Transverse colon (tissue), 4 donors: ENCODE measurements around the gene SPTBN2. TPM values are rescaled to one million over a fixed set of nuclear protein-coding genes. Genes with fewer than 3 reads are reported as not detected.

ENCODE experiments used
- DNase-seq: peaks from one replicate; pipeline ENCODE4 v3.0.0-alpha.2; 2019
- H3K27ac ChIP-seq, 4 donors: fragments of 200-600 bp; sonication (generic); 2 replicates each; pipeline ENCODE4 v1.5.1; 2016 to 2018; ENCODE audit warnings: inconsistent platforms in 4 of 4
- H3K27me3 ChIP-seq: fragments of 200-600 bp; sonication (generic); 2 replicates; pipeline ENCODE4 v1.5.1; 2017; ENCODE audit warnings: inconsistent platforms
- H3K36me3 ChIP-seq, 4 donors: fragments of 200-600 bp; sonication (generic); 2 replicates each; pipeline ENCODE4 v1.5.1; 2017 to 2019; ENCODE audit warnings: inconsistent platforms in 4 of 4
- H3K4me1 ChIP-seq, 4 donors: fragments of 200-600 bp; sonication (generic); 2 replicates each; pipeline ENCODE4 v1.5.1; 2017 to 2020; ENCODE audit warnings: inconsistent platforms in 4 of 4
- H3K4me3 ChIP-seq, 4 donors: fragments of 200-600 bp; sonication (generic); 1 replicate in 1 of 4; 2 replicates in 3 of 4; pipeline versions ENCODE4 v1.5.1 to v1.6.1; 2017 to 2019; ENCODE audit warnings: inconsistent platforms in 4 of 4
- H3K9me3 ChIP-seq, 2 donors: fragments of 200-600 bp; sonication (generic); 2 replicates each; pipeline ENCODE4 v1.5.1; 2017 to 2019; ENCODE audit warnings: inconsistent platforms in 2 of 2
- CTCF ChIP-seq, 5 experiments: fragments of 200-600 bp in 3 of 5; fragments of 450-650 bp in 2 of 5; sonication (generic) in 3 of 5; IDR thresholded peaks; 1 replicate in 2 of 5; 2 replicates in 3 of 5; pipeline ENCODE4 v1.5.1; 2016 to 2017; ENCODE audit warnings: antibody characterized with exemption in 5 of 5, inconsistent platforms in 3 of 5, mild to moderate bottlenecking in 2 of 5, moderate library complexity in 1 of 5
- EP300 ChIP-seq: sonication (generic); formaldehyde crosslinking; IDR thresholded peaks from one replicate; pipeline ENCODE4 v1.6.1; 2017; ENCODE audit warnings: antibody characterized with exemption, low read depth
- POLR2A ChIP-seq: fragments of 450-650 bp; IDR thresholded peaks from one replicate; pipeline ENCODE4 v1.6.1; 2016; ENCODE audit warnings: antibody characterized with exemption, mild to moderate bottlenecking, moderate library complexity
- POLR2AphosphoS5 ChIP-seq, 3 donors: sonication (generic); formaldehyde crosslinking; IDR thresholded peaks; one replicate each; pipeline ENCODE4 v1.6.1; 2016; ENCODE audit warnings: antibody characterized with exemption in 3 of 3
- WGBS, 2 donors: methylation state at CpG; one replicate each; pipeline ENCODE4 v1.1.5; 2018; ENCODE audit warnings: low coverage in 1 of 2; 5-methylcytosine and 5-hydroxymethylcytosine counted together
- in situ Hi-C, 4 donors: fragments of 200-750 bp; cut with MboI; loops; one replicate each; pipeline versions ENCODE4 v1.15.0 to v1.15.1; 2017; ENCODE audit warnings: low sequenced_read_pairs in 3 of 4, low pct_ligation_motif_present in 1 of 4, low pct_unique_long_range_greater_than_20kb in 1 of 4
- intact Hi-C: fragments of 100-400 bp; cut with DNase I; formaldehyde crosslinking; loops from one replicate; pipeline ENCODE4 v1.15.1; 2023; ENCODE audit warnings: low total_unique reads
- total RNA-seq, 4 donors: library from RNA; depleted of rRNA; stranded (reverse); fragments of >200 nt; gene quantifications; one replicate each; pipeline ENCODE4 v1.1.0, GENCODE V29; 2016

SPTBN2 gene
- total RNA-seq, 4 donors from 2014 or later: 0.75 to 2.2 (median 1.6) TPM

DNA sequence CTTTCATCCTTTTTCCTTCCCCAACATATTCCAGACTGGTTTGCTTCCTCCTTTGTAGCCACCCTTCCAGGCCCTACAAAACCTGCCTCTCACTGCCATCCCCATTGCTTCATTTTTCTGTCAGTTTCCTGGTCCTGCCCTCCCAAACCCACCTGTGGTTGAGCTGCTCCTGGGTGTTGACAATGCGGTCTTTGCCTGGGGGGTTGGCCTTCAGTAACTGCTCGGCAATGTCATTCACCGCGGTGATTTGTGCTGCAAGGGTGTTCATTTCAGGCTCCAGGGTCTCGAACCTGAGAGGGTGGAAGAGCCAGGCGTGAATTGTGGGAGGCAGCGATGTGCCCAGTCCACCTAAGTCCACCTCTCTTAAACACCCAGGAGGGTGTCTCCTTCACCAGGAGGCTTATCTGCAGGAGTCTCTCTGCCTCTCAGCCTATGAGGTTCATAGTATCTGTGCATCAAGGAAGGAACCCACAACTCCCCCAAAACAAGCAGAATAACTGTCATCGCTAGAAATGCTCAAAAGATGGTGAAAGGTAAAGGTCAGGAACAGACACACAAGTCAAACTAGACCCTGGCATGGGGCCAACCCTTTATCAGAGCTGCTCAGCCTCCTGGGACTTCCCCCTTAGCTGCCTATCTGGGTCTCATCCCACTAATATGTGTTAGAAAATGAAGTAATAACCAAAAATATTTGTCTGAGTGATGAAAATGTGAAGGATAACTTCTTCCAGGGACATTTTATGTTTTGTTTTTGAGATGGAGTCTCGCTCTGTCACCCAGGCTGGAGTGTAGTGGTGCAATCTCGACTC lies 27.4 kb downstream of the SPTBN2 start:
- in situ Hi-C loops: loop anchor here in 1 of 4 donors (25.0 kb wide), 1 partner anchor 311 kb away; the partner anchor contains the start of gene SYT12
- WGBS, 2 donors: 60 to 85% methylated on average over 1 to 10 of the region's 10 CpGs

DNA sequence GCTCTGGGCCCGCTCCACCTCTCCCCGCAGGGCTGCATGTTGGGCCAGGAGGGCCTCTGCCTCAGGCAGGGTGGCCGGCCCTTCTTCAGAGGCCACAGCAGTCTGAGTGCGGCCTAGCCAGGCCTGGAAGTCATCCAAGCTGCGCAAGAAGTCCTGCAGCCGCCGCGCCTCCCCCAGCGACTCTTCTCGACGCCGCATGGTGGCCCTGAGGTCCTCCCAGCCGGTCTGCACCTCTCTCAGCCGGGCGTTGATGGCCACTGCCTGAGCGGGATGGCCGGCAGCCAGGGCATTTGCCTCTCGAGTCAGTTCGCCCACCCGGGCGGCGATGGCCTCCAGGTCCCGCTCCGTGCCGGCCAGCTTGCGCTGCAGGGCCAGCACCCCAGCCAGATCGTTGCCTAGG lies 28.3 kb downstream of the SPTBN2 start:
- TF ChIP-seq CTCF (IDR thresholded peaks at IDR 0.05) (no peak), POLR2A (no peak), EP300 (no peak), POLR2AphosphoS5 (IDR thresholded peaks at IDR 0.05) (no peak)
- intact Hi-C loops (loop anchor here (5.0 kb wide), 1 partner anchor 187 kb away; no protein-coding TSS in a partner anchor), in situ Hi-C loops (loop anchor here in 1 of 4 donors (25.0 kb wide), 1 partner anchor 312 kb away; the partner anchor contains the start of gene SYT12)
- Histone ChIP-seq H3K4me1 (no peaks in the 10 kb centered on the region), H3K4me3 (no peak overlapping the region), H3K27ac (no peak overlapping the region), H3K9me3 (no peaks in the 10 kb centered on the region), H3K36me3 (no peaks in the 10 kb centered on the region), H3K27me3 (no peaks in the 10 kb centered on the region)
- 94% methylated on average over 25 of the region's 27 CpGs; no CpG with 5 or more reads in 1 of the 2 donors for WGBS, 2 donors
- DNase-seq: no peak

More for the DNA sequence above, 27.4 kb downstream of the SPTBN2 start:
- H3K36me3 ChIP-seq: no peaks in the 10 kb centered on the region
- no peak for DNase-seq
- H3K27ac ChIP-seq: no peak overlapping the region
- H3K4me1 ChIP-seq: no peaks in the 10 kb centered on the region
- H3K27me3 ChIP-seq: no peaks in the 10 kb centered on the region
- TF ChIP-seq POLR2A: no peak
- no peak for TF ChIP-seq EP300
- no peak for TF ChIP-seq CTCF (IDR thresholded peaks at IDR 0.05)
- no peak for TF ChIP-seq POLR2AphosphoS5 (IDR thresholded peaks at IDR 0.05)
- H3K4me3 ChIP-seq: no peak overlapping the region
- intact Hi-C loops: loop anchor here (5.0 kb wide), 1 partner anchor 186 kb away; no protein-coding TSS in a partner anchor
- H3K9me3 ChIP-seq: no peaks in the 10 kb centered on the region

DNA sequence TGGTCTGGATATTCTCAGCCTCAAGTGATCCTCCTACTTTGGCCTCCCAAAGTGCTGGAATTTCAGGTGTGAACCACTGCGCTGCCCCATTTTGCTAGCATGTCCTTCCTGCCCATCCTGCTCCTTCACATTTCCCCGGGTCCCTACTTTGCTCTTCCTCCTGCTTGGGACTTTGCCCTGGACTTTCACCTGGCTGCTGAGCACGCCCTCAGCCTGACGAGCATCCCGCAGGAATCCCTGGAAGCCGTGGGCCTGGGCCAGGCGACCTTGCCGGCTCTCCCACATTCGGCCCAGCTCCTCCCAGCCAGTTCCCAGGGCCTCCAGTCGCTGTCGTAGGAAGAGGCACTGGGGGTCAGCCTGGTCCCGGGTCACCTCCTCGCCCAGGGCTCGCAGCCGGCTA lies 28.7 kb downstream of the SPTBN2 start:
- in situ Hi-C loops (loop anchor here in 1 of 4 donors (25.0 kb wide), 1 partner anchor 312 kb away; the partner anchor contains the start of gene SYT12), intact Hi-C loops (loop anchor here (5.0 kb wide), 1 partner anchor 187 kb away; no protein-coding TSS in a partner anchor)
- H3K36me3 ChIP-seq: no peaks in the 10 kb centered on the region
- H3K4me3 ChIP-seq: no peak overlapping the region
- no peak for DNase-seq
- H3K27me3 ChIP-seq: no peaks in the 10 kb centered on the region
- no peaks in the 10 kb centered on the region for H3K4me1 ChIP-seq
- WGBS, 2 donors: 89 to 100% methylated on average over 1 to 15 of the region's 15 CpGs
- TF ChIP-seq CTCF (IDR thresholded peaks at IDR 0.05) (no peak), POLR2A (no peak), POLR2AphosphoS5 (IDR thresholded peaks at IDR 0.05) (no peak), EP300 (no peak)
- no peaks in the 10 kb centered on the region for H3K9me3 ChIP-seq
- H3K27ac ChIP-seq: no peak overlapping the region

DNA sequence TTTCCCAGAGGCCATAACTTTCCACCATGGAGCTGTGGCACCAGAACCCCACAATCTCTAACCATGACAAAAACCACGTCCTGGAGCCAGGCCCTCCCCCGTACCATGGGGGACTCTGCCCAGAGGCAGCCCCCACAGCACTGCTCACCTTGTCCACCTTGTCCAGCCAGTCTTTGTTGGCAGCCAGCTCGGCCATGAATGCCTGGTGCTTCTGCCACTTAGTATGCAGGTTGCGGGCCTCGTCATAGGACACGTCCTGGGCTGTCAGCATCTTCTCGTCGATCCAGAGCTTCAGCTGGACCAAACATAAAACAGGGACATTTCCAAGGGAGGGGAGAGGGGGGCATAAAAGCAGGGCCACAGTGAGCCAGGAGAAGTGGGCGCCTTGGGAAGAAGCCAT lies 30.5 kb downstream of the SPTBN2 start:
- no peak for TF ChIP-seq POLR2A
- no peak for TF ChIP-seq EP300
- no peak for TF ChIP-seq CTCF (IDR thresholded peaks at IDR 0.05)
- no peak for TF ChIP-seq POLR2AphosphoS5 (IDR thresholded peaks at IDR 0.05)
- Histone ChIP-seq H3K36me3 (no peaks in the 10 kb centered on the region), H3K27me3 (no peaks in the 10 kb centered on the region), H3K4me3 (no peak overlapping the region), H3K4me1 (peaks cover 0 to 3% (median 0%) of the 10 kb centered on the region in 4 donors), H3K27ac (no peak overlapping the region), H3K9me3 (no peaks in the 10 kb centered on the region)
- intact Hi-C loops: loop anchor here (5.0 kb wide), 1 partner anchor 134 kb away; no protein-coding TSS in a partner anchor
- no peak for DNase-seq
- 77 to 94% methylated on average over 6 to 9 of the region's 9 CpGs for WGBS, 2 donors
- in situ Hi-C loops: loop anchor here in 3 of 4 donors (5.0 to 10.0 kb wide), 2 partner anchors 134 to 136 kb away; no protein-coding TSS in a partner anchor
